NCI-H82 (cell line): Measurements from ENCODE around the gene GBE1.
"Not testable (repeated sequence)": the region's sequence is repeated elsewhere in the genome, so short reads cannot be mapped to it uniquely, and the experiment has no call there.

ENCODE experiments used
- DNase-seq: peaks from one replicate; lab custom pipeline; 2025; lab: John Stamatoyannopoulos, UW

The GBE1 gene

GRCh38 chr3:81531263-81531662 is 230.2 kb downstream of the GBE1 start:
- DNase-seq, result no peak

- no peak for DNase-seq
Observed at GRCh38 chr3:81530180-81530939, 231.1 kb downstream of the GBE1 start.

- no peak for DNase-seq
Observed at GRCh38 chr3:81521855-81522254, 239.6 kb downstream of the GBE1 start.

GRCh38 chr3:81518945-81519344 is 242.5 kb downstream of the GBE1 start:
- DNase-seq, result no peak

- DNase-seq, result no peak
Observed at GRCh38 chr3:81516042-81516441, 245.4 kb downstream of the GBE1 start.

GRCh38 chr3:81513591-81513990 is 247.9 kb downstream of the GBE1 start:
- DNase-seq, result no peak

GRCh38 chr3:81503026-81503425 is 258.4 kb downstream of the GBE1 start:
- DNase-seq, result no peak

- no peak for DNase-seq
Observed at GRCh38 chr3:81502236-81502635, 259.2 kb downstream of the GBE1 start.

GRCh38 chr3:81500039-81500438 is 261.4 kb downstream of the GBE1 start:
- DNase-seq, result no peak

- no peak for DNase-seq
Observed at GRCh38 chr3:81497572-81498251, 263.7 kb downstream of the GBE1 start.

- no peak for DNase-seq
Observed at GRCh38 chr3:81496407-81497104, 264.9 kb downstream of the GBE1 start.

GRCh38 chr3:81492471-81492870 is 269.0 kb downstream of the GBE1 start:
- not testable (repeated sequence) for DNase-seq

- no peak for DNase-seq
Observed at GRCh38 chr3:81492040-81492439, 269.4 kb downstream of the GBE1 start.

- peak; percentile 92 for DNase-seq
Observed at GRCh38 chr3:81490541-81491288, 270.7 kb downstream of the GBE1 start.

- DNase-seq, result no peak
Observed at GRCh38 chr3:81485444-81485865, 276.0 kb downstream of the GBE1 start.

- DNase-seq, result no peak
Observed at GRCh38 chr3:81484520-81484919, 276.9 kb downstream of the GBE1 start.

- DNase-seq, result no peak
Observed at GRCh38 chr3:81483046-81483445, 278.4 kb downstream of the GBE1 start.

- no peak for DNase-seq
Observed at GRCh38 chr3:81477740-81478139, 283.7 kb downstream of the GBE1 start.

GRCh38 chr3:81476692-81477091 is 284.8 kb downstream of the GBE1 start:
- no peak for DNase-seq

GRCh38 chr3:81472600-81473362 is 288.7 kb downstream of the GBE1 start:
- no peak for DNase-seq

GRCh38 chr3:81470524-81471278 is 290.7 kb downstream of the GBE1 start:
- no peak for DNase-seq
